Ovary (tissue), 9 donors: Measurements from ENCODE around the gene EXOC6B. TPM values are rescaled to one million over a fixed set of nuclear protein-coding genes. Genes with fewer than 3 reads are reported as not detected.
A peak's percentile ranks its signal among the peaks of the same experiment; 100 is the strongest.

Experiments
- DNase-seq, 5 donors: peaks; one replicate each; pipeline ENCODE4 v3.0.0-alpha.2; 2019 to 2020
- H3K27ac ChIP-seq, 2 donors: fragments of 200-600 bp; one replicate each; pipeline versions ENCODE4 v1.5.1 to v1.8.0; 2019 to 2022
- H3K27me3 ChIP-seq: fragments of 200-600 bp; one replicate; pipeline ENCODE4 v1.8.0; 2022
- H3K36me3 ChIP-seq: fragments of 200-600 bp; sonication (generic); one replicate; pipeline ENCODE4 v1.5.1; 2019
- H3K4me1 ChIP-seq: one replicate; pipeline ENCODE4 v1.8.1; 2013; ENCODE audit warnings: mild to moderate bottlenecking, moderate library complexity; ENCODE audit not compliant: insufficient read depth
- H3K4me3 ChIP-seq: fragments of 200-600 bp; sonication (generic); one replicate; pipeline ENCODE4 v1.5.1; 2017
- H3K9me3 ChIP-seq, 2 donors: fragments of 200-600 bp in 1 of 2; sonication (generic) in 1 of 2; one replicate each; pipeline versions ENCODE4 v1.5.1 to v1.8.1; 2013 to 2019; ENCODE audit warnings: mild to moderate bottlenecking in 1 of 2, moderate library complexity in 1 of 2
- CTCF ChIP-seq, 3 donors: fragments of 450-650 bp in 2 of 3; fragments of 200-600 bp in 1 of 3; IDR thresholded peaks; one replicate each; pipeline versions ENCODE4 v1.5.1 to v1.8.0; 2016 to 2022; ENCODE audit warnings: antibody characterized with exemption in 3 of 3, mild to moderate bottlenecking in 1 of 3
- EP300 ChIP-seq: sonication (generic); formaldehyde crosslinking; IDR thresholded peaks from one replicate; pipeline ENCODE4 v1.6.1; 2017; ENCODE audit warnings: antibody characterized with exemption
- POLR2A ChIP-seq: fragments of 450-650 bp; IDR thresholded peaks from one replicate; pipeline ENCODE4 v1.6.1; 2017; ENCODE audit warnings: antibody characterized with exemption, mild to moderate bottlenecking, moderate library complexity
- WGBS, 3 donors: extraction: QIAGEN DNeasy Blood & Tissue Kit in 1 of 3; methylation state at CpG; one replicate each; pipeline versions ENCODE4 v1.1.5 to v1.1.7; 2013 to 2017; 5-methylcytosine and 5-hydroxymethylcytosine counted together
- intact Hi-C, 4 donors: fragments of 100-400 bp; cut with DNase I; formaldehyde crosslinking; loops; one replicate each; pipeline versions ENCODE4 v1.11.0 to v1.15.1; 2022 to 2023
- polyA plus RNA-seq, 2 donors: library from polyadenylated mRNA; stranded (reverse); fragments of 200-250 nt in 1 of 2; fragments of 350-450 nt in 1 of 2; fragmentation: Illumina TruSeq in 1 of 2; extraction: RNeasy Lipid Tissue Mini Kit (QIAGEN cat#74804) in 1 of 2; gene quantifications; one replicate each; pipeline ENCODE4 v1.2.3, GENCODE V29; 2013 to 2014
- total RNA-seq, 7 donors: library from RNA; depleted of rRNA in 2 of 7; stranded (reverse); fragments of >200 nt in 2 of 7; fragmentation: NEBNext Ultra II Directional in 3 of 7; extraction: Animal tissue kit (Norgen Biotek cat#: 25700) in 3 of 7; gene quantifications; one replicate each; pipeline versions ENCODE4 v1.1.0 to v1.2.4, GENCODE V29; 2016 to 2023
- donor health status: DM: no; HTN: no; CAD: no; lungs with moderate emphysema.
- donor health status: DM: no; HTN: no; CAD: no.
- donor health status: Bipolar disorder and iron deficiency.
- donor health status: DM: yes; HTN: yes; CAD: no.
- donor health status: DM: no; HTN: no; CAD: no.
- donor health status: DM: yes; HTN: yes; CAD: no.

Gene EXOC6B
- total and polyA plus RNA-seq, 9 donors, result 11.9 to 84.9 (median 57.8) TPM

- DNase-seq, result no peak
- TF ChIP-seq POLR2A (no peak), CTCF (IDR thresholded peaks at IDR 0.05) (no peak), EP300 (no peak)
- Histone ChIP-seq H3K36me3 (no peaks in the 10 kb centered on the region), H3K4me3 (no peak overlapping the region), H3K27me3 (no peaks in the 10 kb centered on the region), H3K27ac (no peak overlapping the region), H3K9me3 (no peaks in the 10 kb centered on the region), H3K4me1 (peaks cover 7% of the 10 kb centered on the region)
- intact Hi-C loops, result no loop called here
- 62 to 67% (median 63%) methylated on average over 3 of the region's 3 CpGs for WGBS, 3 donors
These were observed 127.5 kb downstream of the EXOC6B start for GRCh38 chr2:72698300-72698699.

- H3K27me3 ChIP-seq, result no peaks in the 10 kb centered on the region
- TF ChIP-seq EP300 (no peak), POLR2A (no peak), CTCF (IDR thresholded peaks at IDR 0.05) (no peak)
- 82 to 92% (median 87%) methylated on average over 2 of the region's 2 CpGs for WGBS, 3 donors
These were observed 129.3 kb downstream of the EXOC6B start for GRCh38 chr2:72696559-72696958.

GRCh38 chr2:72695676-72696075, 130.2 kb downstream of the EXOC6B start:
- no peak overlapping the region for H3K4me3 ChIP-seq
- WGBS, 3 donors, result 41 to 59% (median 45%) methylated on average over 1 of the region's 1 CpG
- H3K27me3 ChIP-seq, result no peaks in the 10 kb centered on the region
- intact Hi-C loops, result no loop called here
- H3K9me3 ChIP-seq, result no peaks in the 10 kb centered on the region
- peaks cover 7% of the 10 kb centered on the region for H3K4me1 ChIP-seq
- no peak for DNase-seq
- TF ChIP-seq POLR2A (no peak), EP300 (no peak), CTCF (IDR thresholded peaks at IDR 0.05) (no peak)
- no peaks in the 10 kb centered on the region for H3K36me3 ChIP-seq
- H3K27ac ChIP-seq, result peak overlapping the region in 1 of 2 donors; percentile 58

More at GRCh38 chr2:72696559-72696958, 129.3 kb downstream of the EXOC6B start:
- no peaks in the 10 kb centered on the region for H3K9me3 ChIP-seq
- intact Hi-C loops, result no loop called here
- peaks cover 7% of the 10 kb centered on the region for H3K4me1 ChIP-seq
- H3K4me3 ChIP-seq, result no peak overlapping the region
- DNase-seq, result no peak
- no peak overlapping the region for H3K27ac ChIP-seq
- H3K36me3 ChIP-seq, result no peaks in the 10 kb centered on the region

DNA sequence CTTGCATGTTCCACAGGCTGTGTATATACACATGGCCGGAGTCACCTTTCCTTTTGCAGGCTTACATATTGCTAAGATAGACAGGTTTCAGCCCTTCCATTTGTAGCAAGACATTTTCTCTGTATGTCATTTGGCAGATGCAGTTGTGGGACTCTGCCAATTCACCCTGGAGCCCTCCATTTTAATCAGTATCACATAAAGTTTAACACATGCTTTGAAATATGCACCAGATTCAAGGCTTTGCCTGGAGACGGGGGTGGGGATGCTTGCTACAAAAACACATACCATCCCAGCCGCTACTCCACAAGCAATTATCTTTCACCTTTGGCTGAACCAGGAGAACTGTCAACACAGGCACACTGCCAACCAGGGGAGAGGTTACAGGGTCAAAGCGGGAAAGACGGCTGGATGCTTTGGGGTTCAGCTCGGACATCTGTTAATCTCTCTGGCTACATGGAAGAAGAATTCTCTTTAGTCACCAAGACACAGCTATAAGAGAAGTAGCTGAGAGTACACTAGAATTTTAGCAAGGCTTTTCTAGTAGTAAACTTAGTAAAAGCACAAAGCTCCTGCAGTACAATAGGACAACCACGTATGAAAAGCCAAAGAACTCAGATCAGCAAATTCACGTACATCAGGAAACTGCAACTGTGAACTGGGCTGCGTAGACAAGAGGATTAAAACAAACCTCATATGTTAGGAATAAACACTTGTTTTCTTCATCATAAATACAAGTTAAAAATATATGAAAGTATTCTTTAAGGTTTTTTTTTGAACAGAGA, 130.9 kb downstream of the EXOC6B start:
- Histone ChIP-seq H3K4me3 (no peak overlapping the region), H3K36me3 (no peaks in the 10 kb centered on the region), H3K27ac (peak overlapping the region in 1 of 2 donors; percentile 58), H3K9me3 (no peaks in the 10 kb centered on the region), H3K4me1 (peaks cover 7% of the 10 kb centered on the region), H3K27me3 (no peaks in the 10 kb centered on the region)
- peak; percentile 81 to 91 (median 89) for DNase-seq
- intact Hi-C loops, result no loop called here
- TF ChIP-seq EP300 (no peak), POLR2A (no peak), CTCF (IDR thresholded peaks at IDR 0.05) (no peak)
- WGBS, 3 donors, result 15 to 21% (median 15%) methylated on average over 9 of the region's 9 CpGs
